Cardiac septum (tissue), 1 donor: ENCODE data around the gene APOL3. TPM values are rescaled to one million over a fixed set of nuclear protein-coding genes. Genes with fewer than 3 reads are reported as not detected.
A peak's percentile ranks its signal among the peaks of the same experiment; 100 is the strongest.
"Not testable (repeated sequence)": the region's sequence is repeated elsewhere in the genome, so short reads cannot be mapped to it uniquely, and the experiment has no call there.

ENCODE experiments used
- DNase-seq: peaks from one replicate; pipeline ENCODE4 v3.0.0-alpha.2; 2020; ENCODE audit warnings: low spot score
- intact Hi-C: fragments of 100-400 bp; cut with DNase I; formaldehyde crosslinking; loops from one replicate; pipeline ENCODE4 v1.14.0; 2022
- total RNA-seq: library from RNA; stranded (reverse); fragmentation: NEBNext Ultra II Directional; extraction: Animal tissue kit (Norgen Biotek cat#: 25700); gene quantifications from one replicate; pipeline ENCODE4 v1.2.1, GENCODE V29; 2021
- donor health status: DM: no; HTN: no; CAD: no.

APOL3 gene
- total RNA-seq, 1 donor from 2014 or later = 22.5 TPM

- intact Hi-C loops = no loop called here
- no peak for DNase-seq
These were observed 4.6 kb upstream of the APOL3 start for GRCh38 chr22:36165141-36165540.

GRCh38 chr22:36164621-36165020 is 4.1 kb upstream of the APOL3 start:
- no peak for DNase-seq
- intact Hi-C loops = no loop called here

- intact Hi-C loops = no loop called here
- no peak for DNase-seq
These were observed 2.9 kb upstream of the APOL3 start for GRCh38 chr22:36163497-36163896.

- intact Hi-C loops = no loop called here
- no peak for DNase-seq
These were observed 1.8 kb upstream of the APOL3 start for GRCh38 chr22:36162127-36163034.

- DNase-seq, intact Hi-C loops: not testable (repeated sequence)
These were observed 1.2 kb upstream of the APOL3 start for GRCh38 chr22:36161793-36162126.

GRCh38 chr22:36156515-36157419 is 3.8 kb downstream of the APOL3 start:
- intact Hi-C loops = no loop called here
- peak; percentile 91 for DNase-seq

GRCh38 chr22:36156119-36156514 is 4.4 kb downstream of the APOL3 start:
- no peak for DNase-seq
- intact Hi-C loops = no loop called here

- intact Hi-C loops = no loop called here
- no peak for DNase-seq
These were observed 4.9 kb downstream of the APOL3 start for GRCh38 chr22:36155702-36156101.

- intact Hi-C loops = no loop called here
- DNase-seq = no peak
These were observed 6.1 kb downstream of the APOL3 start for GRCh38 chr22:36154423-36154945.

- DNase-seq = no peak
- intact Hi-C loops = no loop called here
These were observed 6.8 kb downstream of the APOL3 start for GRCh38 chr22:36153501-36154422.

- intact Hi-C loops = not testable (repeated sequence)
These were observed 7.7 kb downstream of the APOL3 start for GRCh38 chr22:36152821-36153220.

GRCh38 chr22:36152088-36152487 is 8.5 kb downstream of the APOL3 start:
- intact Hi-C loops = no loop called here
- DNase-seq = no peak

More at GRCh38 chr22:36152821-36153220, 7.7 kb downstream of the APOL3 start:
- not testable (repeated sequence) for DNase-seq

- intact Hi-C loops = no loop called here
- no peak for DNase-seq
These were observed 9.5 kb downstream of the APOL3 start for GRCh38 chr22:36151006-36151595.

GRCh38 chr22:36149441-36149840 is 11.1 kb downstream of the APOL3 start:
- intact Hi-C loops = loop anchor here (2.0 to 10.0 kb wide), 3 partner anchors 31 to 335 kb away; partner anchors contain the start of genes APOL2 and TXN2
- no peak for DNase-seq

GRCh38 chr22:36148411-36148810 is 12.1 kb downstream of the APOL3 start:
- DNase-seq = no peak
- intact Hi-C loops = loop anchor here (2.0 to 10.0 kb wide), 3 partner anchors 32 to 336 kb away; partner anchors contain the start of genes APOL2 and TXN2

- intact Hi-C loops = loop anchor here (10.0 kb wide), 2 partner anchors 88 to 338 kb away; partner anchors contain the start of genes APOL2 and TXN2
- DNase-seq = no peak
These were observed 13.3 kb downstream of the APOL3 start for GRCh38 chr22:36147196-36147791.

GRCh38 chr22:36145881-36146280 is 14.7 kb downstream of the APOL3 start:
- intact Hi-C loops = loop anchor here (10.0 kb wide), 2 partner anchors 89 to 339 kb away; partner anchors contain the start of genes APOL2 and TXN2
- DNase-seq = no peak
